Measurements from ENCODE around the gene HOXD10.

DNA sequence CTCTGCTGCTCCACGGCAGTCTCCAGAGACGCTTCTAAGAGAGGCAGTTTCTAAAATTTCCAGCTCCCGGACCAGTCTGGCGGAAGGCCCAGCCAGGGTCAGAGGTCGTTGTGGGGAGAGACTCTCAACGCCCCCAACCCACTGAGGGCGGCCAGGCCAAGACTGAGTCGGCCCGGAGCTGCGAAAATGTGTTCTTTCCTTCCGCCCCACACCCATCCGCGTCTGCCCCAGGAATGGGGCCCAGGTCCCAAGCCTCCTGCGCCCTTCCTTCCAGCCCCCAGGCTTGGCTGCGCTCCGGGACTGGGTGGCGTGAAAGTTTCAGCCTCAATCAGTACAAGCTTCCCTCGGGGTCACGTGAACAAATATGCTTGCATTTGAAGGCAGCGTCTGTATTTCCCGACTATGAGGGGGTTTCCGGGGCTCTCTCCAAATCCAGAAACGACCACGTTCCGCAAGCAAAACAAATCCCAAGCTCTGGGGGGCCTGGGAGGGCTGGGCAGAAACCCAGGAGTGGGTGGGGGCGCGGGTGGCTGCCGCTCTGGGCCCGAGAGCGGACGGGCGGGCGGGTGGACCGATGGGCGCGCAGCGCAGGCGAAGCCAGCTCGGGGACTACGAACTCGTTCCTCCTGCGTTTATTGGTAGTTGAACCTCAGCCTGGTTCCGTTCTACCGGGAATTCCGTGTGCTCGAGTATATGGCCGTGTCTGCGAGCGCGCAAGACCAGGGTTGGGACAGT, 43.8 kb downstream of the HOXD10 start:
- TF ChIP-seq POLR2AphosphoS5 (IDR thresholded peaks at IDR 0.05): no peak
- TF ChIP-seq, protein P1, sequence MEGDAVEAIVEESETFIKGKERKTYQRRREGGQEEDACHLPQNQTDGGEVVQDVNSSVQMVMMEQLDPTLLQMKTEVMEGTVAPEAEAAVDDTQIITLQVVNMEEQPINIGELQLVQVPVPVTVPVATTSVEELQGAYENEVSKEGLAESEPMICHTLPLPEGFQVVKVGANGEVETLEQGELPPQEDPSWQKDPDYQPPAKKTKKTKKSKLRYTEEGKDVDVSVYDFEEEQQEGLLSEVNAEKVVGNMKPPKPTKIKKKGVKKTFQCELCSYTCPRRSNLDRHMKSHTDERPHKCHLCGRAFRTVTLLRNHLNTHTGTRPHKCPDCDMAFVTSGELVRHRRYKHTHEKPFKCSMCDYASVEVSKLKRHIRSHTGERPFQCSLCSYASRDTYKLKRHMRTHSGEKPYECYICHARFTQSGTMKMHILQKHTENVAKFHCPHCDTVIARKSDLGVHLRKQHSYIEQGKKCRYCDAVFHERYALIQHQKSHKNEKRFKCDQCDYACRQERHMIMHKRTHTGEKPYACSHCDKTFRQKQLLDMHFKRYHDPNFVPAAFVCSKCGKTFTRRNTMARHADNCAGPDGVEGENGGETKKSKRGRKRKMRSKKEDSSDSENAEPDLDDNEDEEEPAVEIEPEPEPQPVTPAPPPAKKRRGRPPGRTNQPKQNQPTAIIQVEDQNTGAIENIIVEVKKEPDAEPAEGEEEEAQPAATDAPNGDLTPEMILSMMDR (IDR thresholded peaks at IDR 0.05): no peak
